Stimulated activated CD4-positive, alpha-beta T cell treated with anti-CD3 and anti-CD28 coated beads, Interleukin-2, amount 100 ng/mL, for 24 hours (primary cell): ENCODE results near the gene SAMD11.
"Not testable (repeated sequence)": the region's sequence is repeated elsewhere in the genome, so short reads cannot be mapped to it uniquely, and the experiment has no call there.

Experiments used
- DNase-seq, 2 donors: peaks; one replicate each; pipeline ENCODE4 v3.0.0-alpha.2; 2020

SAMD11 gene

GRCh38 chr1:934991-935750 is 11.4 kb downstream of the SAMD11 start:
- DNase-seq: no peak

DNA sequence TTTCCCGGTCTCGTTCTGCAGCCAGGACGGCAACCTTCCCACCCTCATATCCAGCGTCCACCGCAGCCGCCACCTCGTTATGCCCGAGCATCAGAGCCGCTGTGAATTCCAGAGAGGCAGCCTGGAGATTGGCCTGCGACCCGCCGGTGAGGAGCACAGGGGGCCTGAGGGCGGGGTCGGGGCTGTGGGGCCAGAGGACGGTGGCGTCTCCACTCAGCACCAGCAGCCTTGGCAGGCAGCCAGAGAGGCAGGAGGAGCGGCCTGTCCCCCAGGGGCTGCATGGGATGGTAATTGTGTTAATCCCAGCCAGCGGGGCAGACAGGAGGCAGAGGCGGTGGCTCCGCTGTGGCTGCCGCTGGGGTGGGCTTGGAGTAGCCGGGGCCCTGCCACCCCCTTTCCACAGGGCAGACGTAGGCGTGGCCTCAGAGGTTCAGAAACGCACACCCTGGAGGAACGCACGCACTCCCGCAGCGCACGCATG is 12.1 kb downstream of the SAMD11 start:
- DNase-seq: no peak

GRCh38 chr1:936348-937264 is 12.9 kb downstream of the SAMD11 start:
- no peak for DNase-seq

GRCh38 chr1:937521-937920 is 13.8 kb downstream of the SAMD11 start:
- DNase-seq: no peak

DNA sequence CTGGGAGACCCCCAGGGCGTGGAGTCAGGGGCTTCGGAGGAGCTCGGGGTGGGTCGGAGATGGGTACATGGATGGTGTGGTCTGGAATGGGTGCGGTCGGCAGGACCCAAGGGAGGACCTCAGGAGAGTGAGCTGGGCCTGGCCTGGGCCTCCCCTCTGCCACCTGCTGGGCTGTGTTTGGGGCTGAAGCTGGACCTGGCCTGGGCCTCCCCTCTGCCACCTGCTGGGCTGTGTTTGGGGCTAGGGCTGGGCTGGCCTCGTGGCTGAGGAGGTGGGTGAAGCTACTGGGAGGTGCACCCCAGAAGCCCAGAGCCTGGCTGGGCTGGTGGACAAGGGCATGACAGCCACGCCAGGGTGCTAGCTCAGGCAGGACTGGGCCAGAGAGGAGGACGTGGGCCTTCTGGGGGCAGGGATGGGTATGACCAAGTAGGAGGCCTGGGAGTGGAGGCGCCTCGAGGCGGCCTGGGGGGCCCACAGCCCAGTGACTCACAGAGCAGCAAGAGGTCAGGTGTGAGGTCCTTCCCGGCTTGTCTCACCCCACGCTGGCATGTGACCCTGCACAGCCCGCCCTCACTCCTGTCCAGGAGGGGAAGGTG is 14.5 kb downstream of the SAMD11 start:
- no peak for DNase-seq

DNA sequence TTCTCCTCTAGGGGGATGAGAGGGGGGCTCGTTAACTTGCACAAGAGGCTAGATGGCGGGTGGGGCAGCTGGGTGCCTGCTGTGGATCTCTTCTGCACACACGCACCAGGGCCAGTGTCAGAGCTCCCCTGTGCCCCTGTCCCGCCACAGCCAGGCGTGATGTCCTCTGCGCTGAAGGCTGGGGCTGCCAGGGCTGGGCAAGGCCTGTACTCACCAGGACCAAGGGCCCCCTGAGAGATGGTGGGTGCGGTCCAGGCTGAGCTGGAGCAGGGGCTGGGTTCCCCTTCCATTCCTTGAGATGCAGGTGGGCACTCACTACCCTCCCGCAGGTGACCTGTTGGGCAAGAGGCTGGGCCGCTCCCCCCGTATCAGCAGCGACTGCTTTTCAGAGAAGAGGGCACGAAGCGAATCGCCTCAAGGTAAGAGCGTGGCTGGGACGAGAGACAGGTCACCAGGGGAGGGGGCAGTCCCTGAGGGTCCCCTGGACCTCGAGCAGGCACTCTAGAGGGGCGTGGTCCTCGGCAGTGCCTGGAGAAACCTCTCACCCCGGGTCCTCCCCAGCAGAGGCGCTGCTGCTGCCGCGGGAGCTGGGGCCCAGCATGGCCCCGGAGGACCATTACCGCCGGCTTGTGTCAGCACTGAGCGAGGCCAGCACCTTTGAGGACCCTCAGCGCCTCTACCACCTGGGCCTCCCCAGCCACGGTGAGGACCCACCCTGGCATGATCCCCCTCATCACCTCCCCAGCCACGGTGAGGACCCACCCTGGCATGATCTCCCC is 15.2 kb downstream of the SAMD11 start:
- no peak for DNase-seq

DNA sequence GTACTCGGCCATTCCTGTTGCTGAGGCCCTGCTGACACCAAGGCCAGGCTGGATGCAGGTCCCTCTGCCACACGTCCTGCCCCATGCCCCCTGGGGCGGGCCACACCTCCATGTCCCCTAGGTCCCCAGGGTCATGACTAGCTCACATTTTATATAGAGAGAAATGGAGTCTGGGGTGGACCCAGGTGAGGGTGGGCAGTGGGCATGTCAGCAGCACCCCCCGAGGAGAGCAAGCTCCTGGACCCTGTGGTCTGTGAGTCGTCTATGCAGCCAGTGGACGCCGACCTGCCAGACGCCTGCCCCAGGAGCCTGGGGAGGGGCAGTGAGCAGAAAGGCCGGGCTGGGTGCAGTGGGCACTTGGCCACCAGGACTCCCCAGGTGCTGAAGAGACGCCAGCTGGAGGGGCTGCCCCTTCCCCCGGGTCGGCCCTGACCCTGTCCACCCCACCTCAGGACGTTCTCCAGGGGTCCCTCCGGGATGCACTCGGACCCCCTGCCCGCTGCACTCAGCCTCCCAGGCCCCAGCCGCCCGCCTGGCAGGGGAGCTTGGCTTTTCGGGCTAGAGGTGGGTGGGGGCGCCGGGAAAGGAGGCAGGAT is 15.9 kb downstream of the SAMD11 start:
- no peak for DNase-seq

DNA sequence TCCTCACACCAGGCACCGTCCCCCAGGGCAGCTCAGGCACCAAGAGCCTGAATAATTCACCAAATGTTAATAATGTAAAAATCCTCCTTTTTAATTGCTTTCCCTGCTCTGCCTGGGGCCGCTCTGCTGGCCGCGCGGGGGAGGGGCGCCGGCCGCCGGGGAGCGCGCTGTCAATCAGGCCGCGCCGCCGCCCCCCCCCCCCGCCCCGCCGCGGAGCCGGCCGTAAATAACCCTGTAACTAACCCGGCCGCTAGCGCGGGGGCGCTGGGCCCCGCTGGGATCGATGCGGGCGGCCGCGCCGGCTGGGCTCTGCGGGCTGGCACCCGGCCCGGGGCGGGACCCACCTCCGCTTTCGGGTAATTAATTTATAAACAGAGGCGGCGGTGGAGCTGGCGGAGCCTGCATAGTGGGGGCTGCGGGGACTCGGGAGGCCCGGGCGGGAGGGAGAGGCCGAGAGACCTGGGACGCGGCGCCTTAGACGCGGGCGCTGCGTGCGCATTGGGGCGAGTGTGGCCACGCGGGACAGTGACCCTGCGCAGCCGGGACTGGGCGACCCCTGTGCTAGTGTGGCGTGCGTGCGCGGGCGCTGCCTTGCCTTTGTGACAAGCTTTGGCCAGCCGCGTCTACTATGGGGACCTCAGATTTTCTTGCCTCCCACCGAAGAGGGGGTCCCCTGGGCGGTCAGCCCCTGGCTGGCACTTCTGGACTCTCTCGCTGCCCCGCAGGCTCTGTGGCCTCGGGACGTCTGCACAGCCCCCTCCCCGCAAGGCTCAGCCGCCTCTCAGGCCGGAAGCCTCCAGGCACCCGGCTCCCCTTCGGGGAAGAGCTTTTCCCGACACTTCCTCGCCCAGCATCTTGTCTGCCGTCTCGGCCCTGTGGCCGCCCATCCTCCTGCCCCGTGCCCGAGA is 16.6 kb downstream of the SAMD11 start:
- DNase-seq: no peak

GRCh38 chr1:941015-941587 is 17.4 kb downstream of the SAMD11 start:
- no peak for DNase-seq

DNA sequence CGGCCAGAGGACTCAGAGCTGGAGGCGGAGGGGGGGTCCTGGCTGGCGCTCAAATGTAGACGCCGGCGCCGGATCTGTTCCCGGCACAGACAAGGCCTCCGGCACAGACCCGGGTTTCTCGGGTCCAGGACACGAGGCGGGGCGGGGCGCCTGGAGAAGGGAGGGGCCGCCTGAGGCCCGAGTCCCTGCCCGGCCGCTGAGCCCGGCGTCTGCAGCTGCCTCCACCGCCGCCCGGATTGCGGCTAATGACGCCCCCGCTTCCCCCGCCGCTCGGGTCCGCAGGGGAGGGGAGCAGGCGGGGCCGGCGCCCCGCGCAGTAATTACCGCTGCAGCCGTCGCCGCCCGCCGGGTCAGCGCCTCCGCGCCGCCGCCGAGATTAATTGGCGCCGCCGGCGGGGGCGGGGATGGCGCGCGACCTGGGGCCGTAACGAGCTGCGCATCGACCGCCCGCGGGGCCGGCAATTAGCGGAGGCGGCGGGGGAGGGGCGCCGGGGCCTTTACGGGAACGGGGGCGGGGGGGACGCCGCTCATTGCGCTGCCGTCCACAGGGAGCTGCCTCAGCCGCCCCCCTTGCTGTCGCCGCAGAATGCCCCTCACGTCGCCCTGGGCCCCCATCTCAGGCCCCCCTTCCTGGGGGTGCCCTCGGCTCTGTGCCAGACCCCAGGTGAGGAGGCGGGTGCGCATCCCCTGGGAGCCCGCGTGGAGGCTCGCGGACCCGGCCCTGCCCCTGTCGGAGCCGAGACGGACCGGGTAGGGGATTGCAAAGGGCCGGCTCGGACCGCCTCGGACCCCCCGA is 18.1 kb downstream of the SAMD11 start:
- peak in 1 of 2 donors; percentile 46 for DNase-seq

- DNase-seq: no peak
Measured at GRCh38 chr1:942411-942821, 18.7 kb downstream of the SAMD11 start.

GRCh38 chr1:942864-943533 is 19.3 kb downstream of the SAMD11 start:
- DNase-seq: no peak

GRCh38 chr1:943545-944340 is 20.0 kb downstream of the SAMD11 start:
- no peak for DNase-seq

DNA sequence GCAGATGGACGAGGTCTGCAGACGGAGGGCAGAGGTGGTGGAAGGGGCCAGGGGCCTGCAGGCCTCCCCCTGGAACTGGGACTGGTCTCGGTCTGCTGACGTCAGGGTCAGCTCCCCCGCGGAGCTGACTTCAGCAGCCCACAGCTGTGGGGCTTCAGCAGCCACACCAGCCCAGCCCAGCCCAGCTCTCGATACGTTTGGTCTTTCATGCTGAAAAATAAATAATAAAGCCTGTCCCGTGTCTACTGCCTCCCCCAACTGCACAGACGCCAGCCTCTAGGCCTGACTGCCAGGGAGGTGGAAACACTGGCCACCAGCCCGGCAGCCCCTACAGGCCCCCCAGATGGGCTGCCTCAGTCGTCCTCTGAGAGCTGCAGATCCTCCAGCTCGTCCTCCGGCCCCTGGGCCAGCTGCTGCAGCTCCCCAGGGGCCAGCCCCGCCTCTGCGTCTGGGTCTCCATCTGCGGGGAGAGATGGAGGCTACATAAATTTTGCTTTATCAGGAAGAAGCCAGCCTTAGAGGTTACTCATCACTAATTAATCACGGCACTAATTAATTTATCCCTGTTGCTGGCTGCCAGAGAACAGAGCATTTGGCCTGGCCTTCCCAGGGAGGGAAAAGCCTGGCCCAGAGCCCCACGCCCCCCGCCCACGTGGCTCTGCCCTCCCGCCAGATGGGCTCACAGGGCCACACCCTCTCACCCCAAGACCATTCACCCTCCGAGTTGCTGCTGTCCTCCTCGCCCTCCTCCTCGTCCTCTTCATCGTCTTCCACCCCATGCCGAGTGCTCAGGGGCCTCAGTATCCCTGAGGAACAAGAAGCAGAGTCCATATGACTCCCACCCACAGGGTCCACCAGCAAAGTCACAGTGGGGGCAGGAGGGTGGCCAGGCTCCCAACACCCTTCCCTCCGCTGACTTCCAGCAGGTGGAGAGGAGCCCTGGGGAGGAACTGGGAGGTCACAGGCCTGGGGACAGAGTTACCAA is 20.9 kb downstream of the SAMD11 start:
- DNase-seq: no peak

- DNase-seq: no peak
Measured at GRCh38 chr1:945688-946556, 22.2 kb downstream of the SAMD11 start.

GRCh38 chr1:946811-947210 is 23.1 kb downstream of the SAMD11 start:
- DNase-seq: not testable (repeated sequence)
